Measurements from ENCODE around the gene GABRB2.

The GABRB2 gene

DNA sequence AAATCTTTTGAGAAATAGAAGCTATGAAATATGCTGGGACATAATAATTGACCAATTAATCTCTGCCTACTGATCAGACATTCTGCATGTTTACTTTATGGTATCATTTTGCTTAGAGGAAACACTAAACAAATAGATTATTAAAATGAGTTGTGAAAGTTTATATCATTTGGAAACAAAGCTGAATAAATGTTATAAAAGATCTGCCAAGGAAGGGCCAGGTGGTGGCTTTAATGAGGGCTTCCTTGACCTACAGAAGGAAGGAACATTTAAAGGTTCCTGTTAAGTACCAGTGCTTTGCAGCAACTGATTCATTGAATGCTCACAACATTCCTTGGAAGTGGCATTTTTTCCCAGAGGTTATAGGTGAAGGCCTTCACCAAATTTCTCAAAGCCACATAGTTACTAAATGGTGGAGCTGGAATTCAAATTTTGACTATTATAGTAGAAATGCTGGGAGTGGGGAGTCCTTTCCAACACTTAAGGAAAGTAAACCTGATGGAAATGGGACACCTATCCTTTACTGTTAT, 250.7 kb downstream of the GABRB2 start:
- DNase-seq (ENCODE audit: insufficient read length, low spot score) (no peak), FAIRE-seq (no peak)
- no peak for TF ChIP-seq CTCF (IDR thresholded peaks at IDR 0.05; ENCODE audit: insufficient read depth, missing control alignments)

- no peak for FAIRE-seq
- DNase-seq (ENCODE audit: insufficient read length, low spot score), result no peak
- TF ChIP-seq CTCF (IDR thresholded peaks at IDR 0.05; ENCODE audit: insufficient read depth, missing control alignments), result no peak
Observed at GRCh38 chr5:161288071-161288470, 258.5 kb downstream of the GABRB2 start.

DNA sequence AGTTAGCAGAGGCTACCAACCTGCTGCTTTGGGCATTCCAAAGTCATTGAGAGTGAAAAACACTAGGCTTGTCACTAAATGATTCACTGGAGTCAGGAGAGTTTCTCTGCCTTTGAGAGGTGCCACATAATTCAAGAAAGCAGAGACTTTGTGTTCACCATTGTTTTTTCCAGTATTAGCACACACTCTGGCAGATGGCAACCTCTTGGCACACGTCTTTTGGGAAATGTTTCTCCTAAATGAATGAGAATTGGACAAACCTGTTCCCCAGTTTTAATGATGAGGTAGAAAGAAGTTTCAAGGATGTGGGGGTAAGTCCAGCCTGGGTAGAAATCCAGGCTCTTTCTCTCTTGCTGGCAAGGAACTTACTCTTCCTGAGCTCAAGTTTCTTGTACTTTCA, 259.1 kb downstream of the GABRB2 start:
- no peak for TF ChIP-seq CTCF (IDR thresholded peaks at IDR 0.05; ENCODE audit: insufficient read depth, missing control alignments)
- FAIRE-seq (no peak), DNase-seq (ENCODE audit: insufficient read length, low spot score) (no peak)

GRCh38 chr5:161286066-161286655, 260.4 kb downstream of the GABRB2 start:
- no peak for FAIRE-seq
- DNase-seq (ENCODE audit: insufficient read length, low spot score), result no peak
- no peak for TF ChIP-seq CTCF (IDR thresholded peaks at IDR 0.05; ENCODE audit: insufficient read depth, missing control alignments)

DNA sequence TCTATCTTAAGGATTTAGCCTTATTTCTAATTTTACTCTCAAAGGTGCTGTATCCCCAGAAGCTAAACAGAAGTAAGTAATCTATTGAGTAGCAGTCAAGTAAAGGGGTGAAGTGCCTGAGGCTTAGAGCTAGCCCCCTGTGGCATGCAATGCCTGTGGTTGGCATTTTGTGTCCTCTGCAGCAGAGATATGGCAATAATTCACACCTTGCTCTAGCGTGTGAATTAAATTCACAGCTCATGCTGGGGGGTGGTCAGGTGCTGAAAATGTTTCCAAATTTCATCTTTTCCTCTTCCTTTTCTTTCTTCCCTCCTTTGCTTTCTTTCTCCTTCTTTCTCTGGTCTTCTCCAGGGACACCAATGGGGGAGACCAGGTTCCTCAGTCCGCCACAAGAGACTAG, 262.1 kb downstream of the GABRB2 start:
- no peak for TF ChIP-seq CTCF (IDR thresholded peaks at IDR 0.05; ENCODE audit: insufficient read depth, missing control alignments)
- DNase-seq (ENCODE audit: insufficient read length, low spot score), result no peak
- no peak for FAIRE-seq

GRCh38 chr5:161283296-161283695, 263.2 kb downstream of the GABRB2 start:
- TF ChIP-seq CTCF (IDR thresholded peaks at IDR 0.05; ENCODE audit: insufficient read depth, missing control alignments), result no peak
- no peak for FAIRE-seq
- DNase-seq (ENCODE audit: insufficient read length, low spot score), result no peak
